HG03469 (cell line): Measurements from ENCODE around the gene LUZP1.

Experiments used
- ATAC-seq: cut with Tn5 transposase; IDR thresholded peaks from one replicate; pipeline ENCODE4 v1.9.1; 2021; ENCODE audit warnings: mild to moderate bottlenecking, moderate library complexity, moderate number of reproducible peaks; ENCODE audit not compliant: unreplicated experiment

The LUZP1 gene

GRCh38 chr1:23088027-23088426, 80.6 kb downstream of the LUZP1 start:
- ATAC-seq = no peak

- ATAC-seq = no peak
Measured at GRCh38 chr1:23085696-23086095, 83.0 kb downstream of the LUZP1 start.

- ATAC-seq = no peak
Measured at GRCh38 chr1:23084880-23085279, 83.8 kb downstream of the LUZP1 start.

GRCh38 chr1:23083714-23084480, 84.8 kb downstream of the LUZP1 start:
- ATAC-seq = no peak

- ATAC-seq = no peak
Measured at GRCh38 chr1:23081376-23081775, 87.3 kb downstream of the LUZP1 start.

GRCh38 chr1:23080885-23081284, 87.8 kb downstream of the LUZP1 start:
- ATAC-seq = no peak

GRCh38 chr1:23079025-23079424, 89.6 kb downstream of the LUZP1 start:
- ATAC-seq = no peak

GRCh38 chr1:23074012-23074411, 94.6 kb downstream of the LUZP1 start:
- ATAC-seq = no peak

- no peak for ATAC-seq
Measured at GRCh38 chr1:23069675-23070074, 99.0 kb downstream of the LUZP1 start.

- ATAC-seq = no peak
Measured at GRCh38 chr1:23069149-23069548, 99.5 kb downstream of the LUZP1 start.

- no peak for ATAC-seq
Measured at GRCh38 chr1:23066075-23066474, 102.6 kb downstream of the LUZP1 start.

GRCh38 chr1:23065385-23065784, 103.3 kb downstream of the LUZP1 start:
- no peak for ATAC-seq

GRCh38 chr1:23062271-23062670, 106.4 kb downstream of the LUZP1 start:
- no peak for ATAC-seq

GRCh38 chr1:23057301-23057700, 111.4 kb downstream of the LUZP1 start:
- no peak for ATAC-seq

- ATAC-seq = no peak
Measured at GRCh38 chr1:23051290-23051909, 117.3 kb downstream of the LUZP1 start.

- no peak for ATAC-seq
Measured at GRCh38 chr1:23050201-23050600, 118.5 kb downstream of the LUZP1 start.

- ATAC-seq = no peak
Measured at GRCh38 chr1:23044035-23044434, 124.6 kb downstream of the LUZP1 start.

- ATAC-seq = no peak
Measured at GRCh38 chr1:23040509-23040908, 128.1 kb downstream of the LUZP1 start.

GRCh38 chr1:23039308-23039826, 129.3 kb downstream of the LUZP1 start:
- no peak for ATAC-seq

- no peak for ATAC-seq
Measured at GRCh38 chr1:23037081-23037740, 131.4 kb downstream of the LUZP1 start.

- no peak for ATAC-seq
Measured at GRCh38 chr1:23035823-23036452, 132.7 kb downstream of the LUZP1 start.
